HCT116 (cell line): Measurements from ENCODE around the gene VAPA. TPM values are rescaled to one million over a fixed set of nuclear protein-coding genes. Genes with fewer than 3 reads are reported as not detected.

ENCODE experiments used
- ATAC-seq: fragments of 200-7000 bp; cut with Tn5 transposase; 2 replicates; pipeline ENCODE4 v1.9.1; 2020; ENCODE audit warnings: mild to moderate bottlenecking, moderate library complexity
- BruUV-seq: library from RNA; stranded (reverse); fragments of 400-500 nt; replicated peaks from 2 replicates; lab custom pipeline; 2021; lab: Mats Ljungman, UMichigan
- CTCF ChIA-PET: fragments of 300-600 bp; sonication (Branson Sonifier 250); formaldehyde crosslinking; loops from one replicate; lab custom pipeline; 2021; ENCODE audit warnings: antibody characterized with exemption; lab: Charles Lee
- POLR2A ChIA-PET: fragments of 300-600, 350-600 bp; sonication (Branson Sonifier 250); formaldehyde crosslinking; loops from one replicate; lab custom pipeline; 2021; ENCODE audit warnings: antibody characterized with exemption; lab: Charles Lee
- RAD21 ChIA-PET, 2 experiments: fragments of 300-600 bp; sonication (Branson Sonifier 250); formaldehyde crosslinking; loops; one replicate each; lab custom pipeline; 2023; ENCODE audit warnings: low total read pairs in 2 of 2; ENCODE audit not compliant: uncharacterized antibody in 2 of 2, unreplicated experiment in 2 of 2, low non-redundant PET in 1 of 2; lab: Charles Lee
- DNase-seq: peaks from one replicate; pipeline ENCODE4 v3.0.0-alpha.2; 2010; ENCODE audit warnings: low read depth, low spot score
- H2AFZ ChIP-seq: fragments of 200-600 bp; shearing (Covaris generic), sonication (generic); 2 replicates; pipeline ENCODE4 v1.6.1; 2017; ENCODE audit warnings: low read depth, mixed run types, mixed read lengths, antibody characterized with exemption, low read length; ENCODE audit not compliant: poor library complexity, severe bottlenecking
- H3K27ac ChIP-seq: 2 replicates; pipeline ENCODE4 v1.5.1; 2012; ENCODE audit warnings: low read depth, low read length
- H3K27me3 ChIP-seq: fragments of 200-600 bp; sonication (generic); 2 replicates; pipeline ENCODE4 v1.6.1; 2016; ENCODE audit warnings: mixed run types, low read length, mixed read lengths; ENCODE audit not compliant: insufficient read depth
- H3K36me3 ChIP-seq, 2 experiments: fragments of 200-500 bp in 1 of 2; fragments of 200-600 bp in 1 of 2; sonication (Bioruptor generic) in 1 of 2; sonication (generic) in 1 of 2; 2 replicates each; pipeline versions ENCODE4 v1.5.1 to v1.6.1; 2014 to 2016; ENCODE audit warnings: low read length in 2 of 2, inconsistent platforms in 1 of 2, mixed read lengths in 1 of 2, mixed run types in 1 of 2; ENCODE audit not compliant: insufficient read depth in 2 of 2, control insufficient read depth in 1 of 2
- H3K4me1 ChIP-seq, 2 experiments: fragments of 200-600 bp in 1 of 2; sonication (generic) in 1 of 2; 2 replicates each; pipeline versions ENCODE4 v1.5.1 to v1.6.1; 2012 to 2017; ENCODE audit warnings: low read length in 2 of 2, inconsistent platforms in 1 of 2, mild to moderate bottlenecking in 1 of 2, mixed read lengths in 1 of 2, mixed run types in 1 of 2, moderate library complexity in 1 of 2; ENCODE audit not compliant: insufficient read depth in 2 of 2, control insufficient read depth in 1 of 2
- H3K4me2 ChIP-seq: fragments of 200-600 bp; sonication (generic); 2 replicates; pipeline ENCODE4 v1.6.1; 2017; ENCODE audit warnings: mixed run types, low read length, mixed read lengths
- H3K4me3 ChIP-seq, 2 experiments: fragments of 200-600 bp in 1 of 2; sonication (generic) in 1 of 2; replicated peaks in 1 of 2; 2 replicates each; pipeline ENCODE4 v1.5.1; 2011 to 2016; ENCODE audit warnings: low read length in 2 of 2, control low read depth in 1 of 2, low read depth in 1 of 2, mild to moderate bottlenecking in 1 of 2, mixed read lengths in 1 of 2, mixed run types in 1 of 2
- H3K79me2 ChIP-seq: fragments of 200-600 bp; sonication (generic); 2 replicates; pipeline ENCODE4 v1.6.1; 2017; ENCODE audit warnings: mild to moderate bottlenecking, mixed run types, low read length, moderate library complexity, mixed read lengths; ENCODE audit not compliant: insufficient read depth
- H3K9ac ChIP-seq: fragments of 200-600 bp; sonication (generic); 2 replicates; pipeline ENCODE4 v1.6.1; 2016; ENCODE audit warnings: low read length, mixed read lengths
- H3K9me2 ChIP-seq: fragments of 200-600 bp; sonication (generic), shearing (Covaris generic); 2 replicates; pipeline ENCODE4 v1.6.1; 2017; ENCODE audit warnings: mixed run types, mild to moderate bottlenecking, moderate library complexity; ENCODE audit not compliant: insufficient read depth
- H3K9me3 ChIP-seq, 2 experiments: fragments of 200-500 bp in 1 of 2; fragments of 200-600 bp in 1 of 2; sonication (Bioruptor generic) in 1 of 2; sonication (generic) in 1 of 2; 2 replicates each; pipeline ENCODE4 v1.6.1; 2014 to 2017; ENCODE audit warnings: low read length in 2 of 2, mixed read lengths in 2 of 2, inconsistent platforms in 1 of 2, low read depth in 1 of 2, mild to moderate bottlenecking in 1 of 2, mixed run types in 1 of 2, moderate library complexity in 1 of 2; ENCODE audit not compliant: control insufficient read depth in 1 of 2, insufficient read depth in 1 of 2
- H4K20me1 ChIP-seq: fragments of 200-600 bp; sonication (generic), shearing (Covaris generic); 2 replicates; pipeline ENCODE4 v1.6.1; 2017; ENCODE audit warnings: mixed run types, mild to moderate bottlenecking, moderate library complexity; ENCODE audit not compliant: insufficient read depth
- ATF3 ChIP-seq: IDR thresholded peaks from 2 replicates; pipeline ENCODE4 v1.6.1; 2012
- CBX3 ChIP-seq: IDR thresholded peaks from 2 replicates; pipeline ENCODE4 v1.6.1; 2012; ENCODE audit warnings: low read depth
- CEBPB ChIP-seq: IDR thresholded peaks from 2 replicates; pipeline ENCODE4 v1.6.1; 2012; ENCODE audit warnings: low read depth
- CTCF ChIP-seq, 3 experiments: fragments of 200-600 bp in 1 of 3; sonication (generic) in 1 of 3; IDR thresholded peaks in 2 of 3; conservative IDR thresholded peaks in 1 of 3; 2 replicates each; pipeline ENCODE4 v1.5.1; 2012 to 2017; ENCODE audit warnings: low read depth in 2 of 3, low read length in 2 of 3, antibody characterized with exemption in 1 of 3, borderline replicate concordance in 1 of 3, control low read depth in 1 of 3, mild to moderate bottlenecking in 1 of 3, mixed read lengths in 1 of 3, mixed run types in 1 of 3, moderate library complexity in 1 of 3; ENCODE audit not compliant: insufficient read depth in 1 of 3
- EGR1 ChIP-seq: IDR thresholded peaks from 2 replicates; pipeline ENCODE4 v1.6.1; 2012; ENCODE audit warnings: low read depth
- ELF1 ChIP-seq: IDR thresholded peaks from 2 replicates; pipeline ENCODE4 v1.6.1; 2012; ENCODE audit warnings: low read depth, borderline replicate concordance
- FOSL1 ChIP-seq: IDR thresholded peaks from 2 replicates; pipeline ENCODE4 v1.6.1; 2012; ENCODE audit warnings: low read depth
- MAX ChIP-seq: IDR thresholded peaks from 2 replicates; pipeline ENCODE4 v1.6.1; 2012
- POLR2A ChIP-seq: IDR thresholded peaks from 2 replicates; pipeline ENCODE4 v1.7.0; 2011; ENCODE audit warnings: borderline replicate concordance; ENCODE audit not compliant: insufficient read depth, insufficient read length; ENCODE audit errors: extremely low read depth
- POLR2AphosphoS5 ChIP-seq: IDR thresholded peaks from 2 replicates; pipeline ENCODE4 v1.6.1; 2011; ENCODE audit warnings: mild to moderate bottlenecking, low read depth, low read length, moderate library complexity
- RAD21 ChIP-seq: IDR thresholded peaks from 2 replicates; pipeline ENCODE4 v1.6.1; 2012; ENCODE audit warnings: low read depth, mild to moderate bottlenecking
- REST ChIP-seq: IDR thresholded peaks from 2 replicates; pipeline ENCODE4 v1.6.1; 2012; ENCODE audit warnings: low read depth
- SIN3A ChIP-seq: IDR thresholded peaks from 2 replicates; pipeline ENCODE4 v1.6.1; 2012; ENCODE audit warnings: low read depth
- SP1 ChIP-seq: IDR thresholded peaks from 2 replicates; pipeline ENCODE4 v1.6.1; 2012; ENCODE audit warnings: low read depth
- SRF ChIP-seq: IDR thresholded peaks from 2 replicates; pipeline ENCODE4 v1.6.1; 2012; ENCODE audit warnings: low read depth
- YY1 ChIP-seq: IDR thresholded peaks from 2 replicates; pipeline ENCODE4 v1.6.1; 2011; ENCODE audit warnings: low read length, low read depth, moderate library complexity, mild to moderate bottlenecking; ENCODE audit not compliant: insufficient replicate concordance; ENCODE audit errors: extremely low read depth
- ZBTB33 ChIP-seq: IDR thresholded peaks from 2 replicates; pipeline ENCODE4 v1.6.1; 2011; ENCODE audit warnings: mild to moderate bottlenecking, low read length, moderate library complexity; ENCODE audit not compliant: insufficient replicate concordance; ENCODE audit errors: extremely low read depth
- ZFX ChIP-seq: fragments of 450-650 bp; IDR thresholded peaks from 2 replicates; pipeline ENCODE4 v1.6.1; 2017
- intact Hi-C: fragments of 100-400 bp; cut with micrococcal nuclease; formaldehyde crosslinking; loops from 2 replicates; pipeline ENCODE4 v1.10.0; 2022
- total RNA-seq: library from RNA; stranded (reverse); gene quantifications from one replicate; pipeline ENCODE4 v1.2.1, GENCODE V29; 2021; ENCODE audit not compliant: unreplicated experiment

Gene VAPA
- total RNA-seq, 1 experiment from 2014 or later: 295 TPM

GRCh38 chr18:9897129-9897528 lies 16.7 kb upstream of the VAPA start:
- ChIA-PET RAD21 (no interaction called here), CTCF (no interaction called here), POLR2A (no interaction called here)
- Histone ChIP-seq H3K79me2 (no peaks in the 10 kb centered on the region), H3K27me3 (no peaks in the 10 kb centered on the region), H3K9me2 (no peaks in the 10 kb centered on the region), H3K9me3 (no peaks in the 10 kb centered on the region), H3K4me2 (no peak overlapping the region), H2AFZ (no peak overlapping the region), H3K4me1 (peaks cover 35 to 77% of the 10 kb centered on the region in 2 experiments), H3K27ac (no peak overlapping the region), H4K20me1 (no peaks in the 10 kb centered on the region), H3K4me3 (no peak overlapping the region), H3K9ac (no peak overlapping the region), H3K36me3 (no peaks in the 10 kb centered on the region)
- DNase-seq (no peak), ATAC-seq (no peak)
- TF ChIP-seq SIN3A (no peak), FOSL1 (no peak), ZBTB33 (no peak), YY1 (no peak), CEBPB (no peak), ZFX (no peak), REST (no peak), SRF (no peak), SP1 (no peak), MAX (no peak), ATF3 (no peak), POLR2A (no peak), POLR2AphosphoS5 (no peak), RAD21 (no peak), ELF1 (no peak), CBX3 (no peak), CTCF (IDR thresholded peaks at IDR 0.05 in 2 of 3, conservative IDR thresholded peaks at IDR 0.05 in 1 of 3; ENCODE audit: borderline replicate concordance in 1 of 3, insufficient read depth in 1 of 3, low read depth in 2 of 3, low read length in 2 of 3) (no peak), EGR1 (no peak)
- intact Hi-C loops: no loop called here
- BruUV-seq: no TSS peak
